K562 (cell line): ENCODE data around the gene HMX2. TPM values are rescaled to one million over a fixed set of nuclear protein-coding genes. Genes with fewer than 3 reads are reported as not detected.

Experiments
- ATAC-seq: fragments of 200-7000 bp; cut with Tn5 transposase; 3 replicates; pipeline ENCODE4 v1.9.1; 2020; ENCODE audit warnings: moderate library complexity
- BruUV-seq: library from RNA; stranded (reverse); fragments of 400-500 nt; replicated peaks from 2 replicates; lab custom pipeline; 2021; lab: Mats Ljungman, UMichigan
- CTCF ChIA-PET: fragments of 300-600 bp; formaldehyde crosslinking; extraction: SDS; loops from one replicate; lab custom pipeline; 2021; ENCODE audit warnings: low intra/inter-chr PET ratio; lab: Yijun Ruan, JAX
- POLR2A ChIA-PET: fragments of 300-600, 350-650 bp; sonication (Branson Sonifier 250); formaldehyde crosslinking; extraction: SDS; loops from one replicate; lab custom pipeline; 2021; ENCODE audit warnings: antibody characterized with exemption, inconsistent platforms; lab: Yijun Ruan, JAX
- DNase-seq, 4 experiments: peaks; one replicate each; pipeline versions ENCODE4 v3.0.0 to v3.0.0-alpha.2; 2011 to 2018; ENCODE audit warnings: low spot score in 3 of 4, mixed read lengths in 3 of 4; ENCODE audit errors: extremely low read depth in 1 of 4
- FAIRE-seq: peaks from 2 replicates; lab custom pipeline; 2011; peaks lifted over from hg19 to GRCh38; lab: Jason Lieb, UNC
- H2AFZ ChIP-seq: 2 replicates; pipeline ENCODE4 v1.6.0; 2011; ENCODE audit warnings: low read depth, low read length, control low read depth, inconsistent platforms
- H3K27ac ChIP-seq: fragments of 200-600 bp; 3 replicates; pipeline ENCODE4 v1.8.0; 2011; ENCODE audit warnings: low read depth, mild to moderate bottlenecking, control low read depth, inconsistent platforms, low read length, moderate library complexity, mixed read lengths; ENCODE audit errors: extremely low read depth
- H3K27me3 ChIP-seq, 2 experiments: fragments of 300-600 bp in 1 of 2; 2 replicates in 1 of 2; 3 replicates in 1 of 2; pipeline versions ENCODE4 v1.6.0 to v1.8.0; 2011; ENCODE audit warnings: inconsistent platforms in 2 of 2, low read length in 2 of 2, mild to moderate bottlenecking in 1 of 2, mixed read lengths in 1 of 2, moderate library complexity in 1 of 2; ENCODE audit not compliant: control insufficient read depth in 2 of 2, insufficient read depth in 2 of 2
- H3K36me3 ChIP-seq: fragments of 300-600 bp; 3 replicates; pipeline ENCODE4 v1.8.0; 2011; ENCODE audit warnings: mild to moderate bottlenecking, low read length, inconsistent platforms; ENCODE audit not compliant: control insufficient read depth, insufficient read depth
- H3K4me1 ChIP-seq, 2 experiments: fragments of 200-600 bp in 1 of 2; replicated peaks in 1 of 2; 2 replicates in 1 of 2; 3 replicates in 1 of 2; pipeline versions ENCODE4 v1.5.1 to v1.8.0; 2011; ENCODE audit warnings: inconsistent platforms in 2 of 2, low read length in 2 of 2, mild to moderate bottlenecking in 1 of 2, mixed read lengths in 1 of 2, moderate library complexity in 1 of 2; ENCODE audit not compliant: control insufficient read depth in 2 of 2, insufficient read depth in 2 of 2
- H3K4me2 ChIP-seq: 2 replicates; pipeline ENCODE4 v1.6.1; 2011; ENCODE audit warnings: low read length, control low read depth, inconsistent platforms, mixed read lengths; ENCODE audit not compliant: insufficient read depth
- H3K4me3 ChIP-seq: fragments of 200-600 bp; sonication (generic), shearing (Covaris generic); 2 replicates; pipeline ENCODE4 v1.5.1; 2016; ENCODE audit warnings: control low read depth, inconsistent platforms
- H3K79me2 ChIP-seq: fragments of 200-600 bp; 3 replicates; pipeline ENCODE4 v1.8.0; 2011; ENCODE audit warnings: low read length, inconsistent platforms; ENCODE audit not compliant: control insufficient read depth, insufficient read depth
- H3K9ac ChIP-seq, 2 experiments: 2 replicates each; pipeline versions ENCODE4 v1.6.0 to v1.6.1; 2011; ENCODE audit warnings: low read depth in 2 of 2, low read length in 2 of 2, control low read depth in 1 of 2, inconsistent platforms in 1 of 2, mild to moderate bottlenecking in 1 of 2, mixed read lengths in 1 of 2; ENCODE audit not compliant: insufficient read depth in 1 of 2
- H3K9me1 ChIP-seq: one replicate; pipeline ENCODE4 v1.6.0; 2011; ENCODE audit warnings: inconsistent platforms, mild to moderate bottlenecking, low read length, moderate library complexity; ENCODE audit not compliant: control insufficient read depth, insufficient read depth
- H3K9me3 ChIP-seq: replicated peaks from 2 replicates; pipeline ENCODE4 v1.5.1; 2011; ENCODE audit warnings: low read depth, low read length, inconsistent platforms; ENCODE audit not compliant: control insufficient read depth, insufficient read depth
- H4K20me1 ChIP-seq: replicated peaks from 2 replicates; pipeline ENCODE4 v1.6.1; 2011; ENCODE audit warnings: low read length, inconsistent platforms, mixed read lengths; ENCODE audit not compliant: control insufficient read depth, insufficient read depth
- ARID1B ChIP-seq: fragments of 450-650 bp; IDR thresholded peaks from 2 replicates; pipeline ENCODE4 v1.6.1; 2016; ENCODE audit warnings: antibody characterized with exemption, mild to moderate bottlenecking, inconsistent platforms
- BMI1 ChIP-seq: fragments of 150-350 bp; IDR thresholded peaks from 2 replicates; pipeline ENCODE4 v1.6.1; 2014; ENCODE audit warnings: low read length
- CXXC5 ChIP-seq: fragments of 250-450 bp; sonication (Bioruptor Pico); IDR thresholded peaks from 2 replicates; pipeline ENCODE4 v1.8.0; 2022; ENCODE audit warnings: inconsistent platforms, mild to moderate bottlenecking, moderate library complexity
- HNRNPUL1 ChIP-seq: fragments of 200-400 bp; formaldehyde crosslinking; IDR thresholded peaks from 2 replicates; pipeline ENCODE4 v1.6.1; 2017; ENCODE audit warnings: low read length
- POLR2AphosphoS2 ChIP-seq: IDR thresholded peaks from 2 replicates; pipeline ENCODE4 v1.6.1; 2012; ENCODE audit warnings: low read length, improper control_type of control experiment
- ZBTB2 ChIP-seq: fragments of 450-650 bp; IDR thresholded peaks from 2 replicates; pipeline ENCODE4 v1.6.1; 2016; ENCODE audit warnings: antibody characterized with exemption
- ZBTB9 ChIP-seq: fragments of 450-650 bp; formaldehyde crosslinking; IDR thresholded peaks from 2 replicates; pipeline ENCODE4 v1.4.0; 2020; ENCODE audit warnings: mild to moderate bottlenecking, moderate library complexity
- ZC3H4 ChIP-seq: sonication (generic); formaldehyde crosslinking; IDR thresholded peaks from 2 replicates; pipeline ENCODE4 v1.9.0; 2021; ENCODE audit warnings: missing genetic modification reagents, borderline replicate concordance
- ZNF408 ChIP-seq: fragments of 250-450 bp; sonication (Bioruptor Pico); IDR thresholded peaks from 2 replicates; pipeline ENCODE4 v1.4.0; 2020; ENCODE audit warnings: low read depth, mild to moderate bottlenecking, moderate library complexity
- ZNF740 ChIP-seq, 3 experiments: fragments of 200-800 bp in 1 of 3; sonication (Bioruptor generic) in 1 of 3; sonication (generic) in 1 of 3; formaldehyde crosslinking in 1 of 3; IDR thresholded peaks; 2 replicates each; pipeline versions ENCODE4 v1.6.1 to v1.8.0; 2016 to 2022; ENCODE audit warnings: mild to moderate bottlenecking in 2 of 3, missing compliant biosample characterization in 2 of 3, missing genetic modification characterization in 2 of 3, missing genetic modification reagents in 1 of 3
- ZNF764 ChIP-seq: fragments of 250-450 bp; sonication (Bioruptor Pico); IDR thresholded peaks from 2 replicates; pipeline ENCODE4 v1.4.0; 2020; ENCODE audit warnings: low read depth, mild to moderate bottlenecking, moderate library complexity
- WGBS: fragments of 100-300 bp; shearing (Covaris generic); methylation state at CpG from one replicate; pipeline ENCODE4 v1.1.6; 2016; ENCODE audit warnings: low coverage, mixed read lengths; ENCODE audit not compliant: insufficient coverage; ENCODE audit errors: missing lambda C conversion rate; 5-methylcytosine and 5-hydroxymethylcytosine counted together
- in situ Hi-C: fragments of 300-500 bp; cut with MboI; formaldehyde crosslinking; loops from 4 replicates; pipeline ENCODE4 v1.15.0; 2018; ENCODE audit warnings: inconsistent platforms, mixed read lengths
- intact Hi-C: fragments of 100-400 bp; cut with micrococcal nuclease; formaldehyde crosslinking; loops from 2 replicates; pipeline ENCODE4 v1.14.2; 2022
- polyA plus RNA-seq, 8 experiments: library from polyadenylated mRNA; depleted of rRNA in 4 of 8; stranded (reverse) in 5 of 8; unstranded in 3 of 8; fragments of >200 nt; fragmentation: Nextera tagmentation in 2 of 8; fragmentation: Illumina TruSeq in 1 of 8; extraction: Ambion mirVana in 2 of 8; extraction: Trizol in 1 of 8; gene quantifications; 2 replicates each; pipeline versions ENCODE4 v1.2.1 to v1.2.3, GENCODE V29; 2011 to 2014; ENCODE audit warnings: inconsistent platforms in 1 of 8, missing spikeins in 1 of 8
- total RNA-seq, 7 experiments: library from RNA; depleted of rRNA in 6 of 7; stranded (reverse); fragments of >200 nt in 6 of 7; fragmentation: Illumina TruSeq in 2 of 7; extraction: Trizol in 2 of 7; gene quantifications; 2 replicates each; pipeline versions ENCODE4 v1.2.1 to v1.2.3, GENCODE V29; 2011 to 2021; ENCODE audit warnings: low replicate concordance in 1 of 7
- TF ChIP-seq, protein P1 (sequence below): fragments of 250-450 bp; sonication (Bioruptor Pico); IDR thresholded peaks from 2 replicates; pipeline ENCODE4 v1.4.0; 2020; ENCODE audit warnings: mild to moderate bottlenecking, moderate library complexity, borderline replicate concordance

Gene HMX2
- total and polyA plus RNA-seq, 9 of the 15 experiments (the other 6 are each of a cell fraction or from before 2014, with no cell fraction given), result 0.07 to 0.58 (median 0.09) TPM; not detected in 2

GRCh38 chr10:123151737-123152135 is 3.8 kb downstream of the HMX2 start:
- Histone ChIP-seq H3K27me3 (no peaks in the 10 kb centered on the region), H3K9me3 (no peaks in the 10 kb centered on the region), H3K9me1 (no peaks in the 10 kb centered on the region), H3K4me3 (no peak overlapping the region), H3K9ac (no peak overlapping the region), H3K36me3 (peaks cover 21% of the 10 kb centered on the region), H3K79me2 (peaks cover 26% of the 10 kb centered on the region), H2AFZ (no peak overlapping the region), H4K20me1 (0 out of 2 replicates have a peak, but pooled peaks cover 1% of the 10 kb centered on the region), H3K27ac (no peak overlapping the region), H3K4me2 (no peak overlapping the region), H3K4me1 (peaks cover 4 to 23% of the 10 kb centered on the region in 2 experiments; a peak in 4 of 5 replicates)
- FAIRE-seq (no peak), ATAC-seq (no peak), DNase-seq (no peak)
- intact Hi-C loops (no loop called here), in situ Hi-C loops (no loop called here)
- ChIA-PET POLR2A (interaction anchor here (0.7 to 0.8 kb wide), 2 partner anchors 8 to 12 kb away, joined by 3 read pairs; no protein-coding TSS in a partner anchor), CTCF (no interaction called here)
- WGBS, result 72% methylated on average over 6 of the region's 7 CpGs
- TF ChIP-seq ZNF408 (CRISPR knock-in tag), result no peak
- TF ChIP-seq ZBTB9 (CRISPR knock-in tag), result no peak
- no peak for TF ChIP-seq ZC3H4 (CRISPR knock-in tag)
- no peak for TF ChIP-seq ZNF740 (CRISPR knock-in tag; IDR thresholded peaks at IDR 0.05)
- TF ChIP-seq ZNF740 (tag; IDR thresholded peaks at IDR 0.05), result no peak
- TF ChIP-seq, protein P1, sequence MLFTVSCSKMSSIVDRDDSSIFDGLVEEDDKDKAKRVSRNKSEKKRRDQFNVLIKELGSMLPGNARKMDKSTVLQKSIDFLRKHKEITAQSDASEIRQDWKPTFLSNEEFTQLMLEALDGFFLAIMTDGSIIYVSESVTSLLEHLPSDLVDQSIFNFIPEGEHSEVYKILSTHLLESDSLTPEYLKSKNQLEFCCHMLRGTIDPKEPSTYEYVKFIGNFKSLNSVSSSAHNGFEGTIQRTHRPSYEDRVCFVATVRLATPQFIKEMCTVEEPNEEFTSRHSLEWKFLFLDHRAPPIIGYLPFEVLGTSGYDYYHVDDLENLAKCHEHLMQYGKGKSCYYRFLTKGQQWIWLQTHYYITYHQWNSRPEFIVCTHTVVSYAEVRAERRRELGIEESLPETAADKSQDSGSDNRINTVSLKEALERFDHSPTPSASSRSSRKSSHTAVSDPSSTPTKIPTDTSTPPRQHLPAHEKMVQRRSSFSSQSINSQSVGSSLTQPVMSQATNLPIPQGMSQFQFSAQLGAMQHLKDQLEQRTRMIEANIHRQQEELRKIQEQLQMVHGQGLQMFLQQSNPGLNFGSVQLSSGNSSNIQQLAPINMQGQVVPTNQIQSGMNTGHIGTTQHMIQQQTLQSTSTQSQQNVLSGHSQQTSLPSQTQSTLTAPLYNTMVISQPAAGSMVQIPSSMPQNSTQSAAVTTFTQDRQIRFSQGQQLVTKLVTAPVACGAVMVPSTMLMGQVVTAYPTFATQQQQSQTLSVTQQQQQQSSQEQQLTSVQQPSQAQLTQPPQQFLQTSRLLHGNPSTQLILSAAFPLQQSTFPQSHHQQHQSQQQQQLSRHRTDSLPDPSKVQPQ (CRISPR knock-in tag), result no peak
- TF ChIP-seq BMI1, result no peak
- no peak for TF ChIP-seq POLR2AphosphoS2
- no peak for TF ChIP-seq CXXC5 (CRISPR knock-in tag)
- TF ChIP-seq ZBTB2, result no peak
- TF ChIP-seq ZNF764 (CRISPR knock-in tag), result no peak
- TF ChIP-seq ARID1B, result no peak
- TF ChIP-seq HNRNPUL1, result no peak
- no TSS peak for BruUV-seq
